Spleen (tissue), 11 donors: ENCODE data around the gene VPS35L. TPM values are rescaled to one million over a fixed set of nuclear protein-coding genes. Genes with fewer than 3 reads are reported as not detected.

Source experiments
- DNase-seq: peaks from one replicate; pipeline ENCODE4 v3.0.0-alpha.2; 2020
- H3K27ac ChIP-seq, 8 donors: fragments of 200-600 bp; sonication (generic) in 7 of 8; 1 replicate in 4 of 8; 2 replicates in 4 of 8; pipeline versions ENCODE4 v1.5.0 to v1.8.0; 2016 to 2021; ENCODE audit warnings: inconsistent platforms in 4 of 8, mild to moderate bottlenecking in 4 of 8, moderate library complexity in 1 of 8
- H3K27me3 ChIP-seq, 7 donors: fragments of 200-600 bp; sonication (generic) in 6 of 7; replicated peaks in 1 of 7; 1 replicate in 4 of 7; 2 replicates in 3 of 7; pipeline versions ENCODE4 v1.5.0 to v1.8.0; 2016 to 2021; ENCODE audit warnings: inconsistent platforms in 3 of 7, mild to moderate bottlenecking in 1 of 7
- H3K36me3 ChIP-seq, 6 donors: fragments of 200-600 bp; sonication (generic) in 5 of 6; 1 replicate in 4 of 6; 2 replicates in 2 of 6; pipeline versions ENCODE4 v1.5.0 to v1.8.0; 2016 to 2021; ENCODE audit warnings: inconsistent platforms in 2 of 6
- H3K4me1 ChIP-seq, 6 donors: fragments of 200-600 bp; sonication (generic) in 5 of 6; 1 replicate in 3 of 6; 2 replicates in 3 of 6; pipeline versions ENCODE4 v1.5.0 to v1.8.0; 2016 to 2021; ENCODE audit warnings: inconsistent platforms in 3 of 6
- H3K4me3 ChIP-seq, 8 donors: fragments of 200-600 bp; sonication (generic) in 7 of 8; 1 replicate in 4 of 8; 2 replicates in 4 of 8; pipeline versions ENCODE4 v1.5.0 to v1.8.0; 2016 to 2021; ENCODE audit warnings: inconsistent platforms in 4 of 8, mild to moderate bottlenecking in 4 of 8, moderate library complexity in 2 of 8
- H3K9me3 ChIP-seq, 8 donors: fragments of 200-600 bp; sonication (generic) in 7 of 8; 1 replicate in 4 of 8; 2 replicates in 4 of 8; pipeline versions ENCODE4 v1.5.0 to v1.8.0; 2016 to 2021; ENCODE audit warnings: inconsistent platforms in 4 of 8
- POLR2A ChIP-seq, 3 donors: fragments of 450-650 bp; IDR thresholded peaks; one replicate each; pipeline ENCODE4 v1.5.1; 2017; ENCODE audit warnings: antibody characterized with exemption in 3 of 3, mild to moderate bottlenecking in 1 of 3
- POLR2AphosphoS5 ChIP-seq, 3 donors: sonication (generic); formaldehyde crosslinking; IDR thresholded peaks; one replicate each; pipeline ENCODE4 v1.5.1; 2017; ENCODE audit warnings: antibody characterized with exemption in 3 of 3
- WGBS, 5 donors: extraction: QIAGEN DNeasy Blood & Tissue Kit in 3 of 5; methylation state at CpG; one replicate each; pipeline versions ENCODE4 v1.1.5 to v1.1.7; 2013 to 2018; 5-methylcytosine and 5-hydroxymethylcytosine counted together
- intact Hi-C: fragments of 100-400 bp; cut with DNase I; formaldehyde crosslinking; loops from one replicate; pipeline ENCODE4 v1.15.0; 2023; ENCODE audit warnings: low total_unique reads
- polyA plus RNA-seq, 3 donors: library from polyadenylated mRNA; stranded (reverse); fragments of 200-250 nt; gene quantifications; one replicate each; pipeline ENCODE4 v1.2.1, GENCODE V29; 2013
- total RNA-seq, 7 donors: library from RNA; depleted of rRNA in 3 of 7; stranded (reverse); fragments of >200 nt in 3 of 7; fragmentation: NEBNext Ultra II Directional in 4 of 7; extraction: Animal tissue kit (Norgen Biotek cat#: 25700) in 4 of 7; gene quantifications; one replicate each; pipeline versions ENCODE4 v1.1.0 to v1.2.1, GENCODE V29; 2016 to 2021
- TF ChIP-seq, protein P1 (sequence below), 11 experiments: fragments of 200-600 bp in 7 of 11; fragments of 450-650 bp in 4 of 11; sonication (generic) in 4 of 11; IDR thresholded peaks in 8 of 11; conservative IDR thresholded peaks in 3 of 11; 1 replicate in 7 of 11; 2 replicates in 4 of 11; pipeline versions ENCODE4 v1.4.0 to v1.8.0; 2016 to 2021; ENCODE audit warnings: antibody characterized with exemption in 11 of 11, inconsistent platforms in 4 of 11, mild to moderate bottlenecking in 1 of 11
- donor health status: healthy with polysubstance abuse.
- donor health status: DM: no; HTN: no; CAD: no; lungs with moderate emphysema.
- donor health status: DM: no; HTN: no; CAD: no.
- donor health status: Bipolar disorder and iron deficiency.
- donor health status: healthy.
- donor health status: DM: no; HTN: no; CAD: no.
- donor health status: DM: yes; HTN: yes; CAD: no.

VPS35L gene
- total and polyA plus RNA-seq, 10 donors, result 22.9 to 76.1 (median 58.0) TPM

DNA sequence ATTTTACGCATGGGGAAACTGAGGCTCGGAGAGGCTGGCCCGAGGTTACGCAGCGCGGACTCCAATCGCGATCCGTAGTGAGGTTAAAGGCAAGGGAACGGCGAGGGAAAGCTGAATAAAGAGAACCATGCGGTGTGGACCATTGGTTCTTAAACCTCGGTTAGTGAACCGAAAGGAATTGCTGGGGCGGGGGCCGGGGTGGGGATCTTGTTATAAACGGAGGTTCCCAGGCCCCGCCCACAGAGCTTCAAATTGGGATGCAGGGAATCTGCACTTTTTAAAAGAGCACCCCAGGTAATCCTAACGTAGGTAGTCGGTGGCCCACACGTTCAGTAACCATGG lies 163.1 kb downstream of the VPS35L start:
- H3K4me1 ChIP-seq, result peaks cover 10 to 32% (median 28%) of the 10 kb centered on the region in 6 donors
- TF ChIP-seq POLR2AphosphoS5 (IDR thresholded peaks at IDR 0.05), result no peak
- TF ChIP-seq POLR2A (IDR thresholded peaks at IDR 0.05), result no peak
- TF ChIP-seq, protein P1, sequence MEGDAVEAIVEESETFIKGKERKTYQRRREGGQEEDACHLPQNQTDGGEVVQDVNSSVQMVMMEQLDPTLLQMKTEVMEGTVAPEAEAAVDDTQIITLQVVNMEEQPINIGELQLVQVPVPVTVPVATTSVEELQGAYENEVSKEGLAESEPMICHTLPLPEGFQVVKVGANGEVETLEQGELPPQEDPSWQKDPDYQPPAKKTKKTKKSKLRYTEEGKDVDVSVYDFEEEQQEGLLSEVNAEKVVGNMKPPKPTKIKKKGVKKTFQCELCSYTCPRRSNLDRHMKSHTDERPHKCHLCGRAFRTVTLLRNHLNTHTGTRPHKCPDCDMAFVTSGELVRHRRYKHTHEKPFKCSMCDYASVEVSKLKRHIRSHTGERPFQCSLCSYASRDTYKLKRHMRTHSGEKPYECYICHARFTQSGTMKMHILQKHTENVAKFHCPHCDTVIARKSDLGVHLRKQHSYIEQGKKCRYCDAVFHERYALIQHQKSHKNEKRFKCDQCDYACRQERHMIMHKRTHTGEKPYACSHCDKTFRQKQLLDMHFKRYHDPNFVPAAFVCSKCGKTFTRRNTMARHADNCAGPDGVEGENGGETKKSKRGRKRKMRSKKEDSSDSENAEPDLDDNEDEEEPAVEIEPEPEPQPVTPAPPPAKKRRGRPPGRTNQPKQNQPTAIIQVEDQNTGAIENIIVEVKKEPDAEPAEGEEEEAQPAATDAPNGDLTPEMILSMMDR (IDR thresholded peaks at IDR 0.05 in 8 of 11, conservative IDR thresholded peaks at IDR 0.05 in 3 of 11), result no peak
- peak overlapping the region; percentile 95 to 100 (median 98) for H3K4me3 ChIP-seq
- H3K36me3 ChIP-seq, result peaks cover 0 to 14% (median 11%) of the 10 kb centered on the region in 6 donors
- 0 to 3% (median 2%) methylated on average over 20 to 21 of the region's 21 CpGs for WGBS, 5 donors
- intact Hi-C loops, result no loop called here
- H3K9me3 ChIP-seq, result no peaks in the 10 kb centered on the region
- H3K27ac ChIP-seq, result peak overlapping the region in 6 of 8 donors; percentile 63 to 82 (median 74)
- H3K27me3 ChIP-seq, result no peaks in the 10 kb centered on the region
- DNase-seq, result no peak

DNA sequence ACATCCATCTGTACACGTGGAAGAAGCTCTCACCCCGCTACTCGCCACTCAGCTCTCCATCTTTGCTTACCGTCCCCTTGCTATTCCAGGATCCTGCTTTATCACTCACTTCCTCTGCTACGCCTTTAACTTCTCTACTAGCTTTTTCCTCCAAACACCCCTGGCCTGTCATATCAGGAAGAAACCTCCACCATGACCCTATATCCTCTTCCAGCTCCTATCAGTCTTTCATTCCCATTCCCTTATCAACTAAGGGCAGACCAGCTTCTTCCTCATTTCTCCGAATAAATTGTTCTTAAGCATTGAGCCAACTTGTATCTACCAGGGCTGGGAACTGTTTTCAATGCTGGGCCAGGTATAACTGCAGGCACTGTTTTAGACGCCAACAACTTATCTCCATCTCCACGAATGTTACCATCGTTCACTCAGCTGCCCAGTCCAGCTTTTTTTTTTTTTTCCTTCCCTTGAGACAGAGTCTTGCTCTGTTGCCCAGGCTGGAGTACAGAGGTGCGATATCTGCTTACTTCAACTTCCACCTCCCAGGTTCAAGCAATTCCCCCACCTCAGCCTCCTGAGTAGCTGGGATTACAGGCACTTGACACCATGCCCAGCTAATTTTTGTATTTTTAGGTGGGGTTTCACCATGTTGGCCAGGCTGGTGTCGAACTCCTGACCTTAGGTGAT lies 166.9 kb downstream of the VPS35L start:
- Histone ChIP-seq H3K27me3 (no peaks in the 10 kb centered on the region), H3K4me3 (no peak overlapping the region), H3K36me3 (no peaks in the 10 kb centered on the region), H3K9me3 (no peaks in the 10 kb centered on the region), H3K27ac (no peak overlapping the region), H3K4me1 (peaks cover 4 to 15% (median 11%) of the 10 kb centered on the region in 6 donors)
- 67 to 71% (median 70%) methylated on average over 11 of the region's 11 CpGs for WGBS, 5 donors
- no peak for DNase-seq
- intact Hi-C loops, result no loop called here
- TF ChIP-seq POLR2AphosphoS5 (IDR thresholded peaks at IDR 0.05), result no peak
- TF ChIP-seq, protein P1 (IDR thresholded peaks at IDR 0.05 in 8 of 11, conservative IDR thresholded peaks at IDR 0.05 in 3 of 11), result no peak
- no peak for TF ChIP-seq POLR2A (IDR thresholded peaks at IDR 0.05)

DNA sequence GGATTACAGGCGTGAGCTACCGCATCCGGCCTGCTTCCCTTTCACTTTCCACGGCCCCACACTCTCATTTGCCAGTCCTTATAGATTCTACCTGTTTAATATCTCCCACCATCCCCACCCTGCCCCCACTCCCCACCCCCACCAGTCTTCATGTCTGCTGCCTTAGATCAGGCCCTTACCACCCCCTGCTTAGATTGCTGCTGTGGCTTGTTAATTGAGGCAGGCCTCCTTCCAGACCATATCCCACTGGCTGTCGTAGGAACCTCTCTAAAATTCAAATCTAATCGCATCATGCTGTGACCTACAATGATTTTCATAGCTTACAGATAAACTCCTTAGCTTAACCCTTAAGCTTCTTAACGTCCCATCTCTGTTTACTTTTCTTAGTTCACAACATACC lies 167.5 kb downstream of the VPS35L start:
- WGBS, 5 donors, result 88 to 96% (median 92%) methylated on average over 7 of the region's 7 CpGs
- no peaks in the 10 kb centered on the region for H3K27me3 ChIP-seq
- intact Hi-C loops, result no loop called here
- no peaks in the 10 kb centered on the region for H3K9me3 ChIP-seq
- no peak overlapping the region for H3K27ac ChIP-seq
- no peaks in the 10 kb centered on the region for H3K36me3 ChIP-seq
- TF ChIP-seq, protein P1 (IDR thresholded peaks at IDR 0.05 in 8 of 11, conservative IDR thresholded peaks at IDR 0.05 in 3 of 11), result no peak
- no peak for TF ChIP-seq POLR2A (IDR thresholded peaks at IDR 0.05)
- no peak for TF ChIP-seq POLR2AphosphoS5 (IDR thresholded peaks at IDR 0.05)
- H3K4me1 ChIP-seq, result peaks cover 3 to 11% (median 9%) of the 10 kb centered on the region in 6 donors
- no peak overlapping the region for H3K4me3 ChIP-seq
- DNase-seq, result no peak

DNA sequence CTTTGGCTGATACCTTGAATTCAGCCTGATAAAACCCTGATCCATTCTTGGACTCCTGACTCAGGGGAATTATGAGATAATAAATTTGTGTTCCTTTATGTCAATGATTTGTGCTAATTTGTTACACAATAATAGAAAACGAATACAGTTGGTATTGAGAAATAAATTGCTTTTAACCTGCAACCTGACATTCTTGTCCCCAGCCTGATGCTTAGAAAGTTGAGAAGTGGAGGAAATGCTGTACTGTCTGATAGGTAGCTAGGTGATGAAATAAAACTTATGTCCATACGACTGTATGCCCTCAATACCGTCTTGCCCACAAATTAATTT lies 173.1 kb downstream of the VPS35L start:
- no peaks in the 10 kb centered on the region for H3K27me3 ChIP-seq
- DNase-seq, result no peak
- H3K4me1 ChIP-seq, result no peaks in the 10 kb centered on the region
- H3K9me3 ChIP-seq, result no peaks in the 10 kb centered on the region
- intact Hi-C loops, result no loop called here
- H3K4me3 ChIP-seq, result no peak overlapping the region
- H3K27ac ChIP-seq, result no peak overlapping the region
- TF ChIP-seq, protein P1 (IDR thresholded peaks at IDR 0.05 in 8 of 11, conservative IDR thresholded peaks at IDR 0.05 in 3 of 11), result no peak
- TF ChIP-seq POLR2A (IDR thresholded peaks at IDR 0.05), result no peak
- TF ChIP-seq POLR2AphosphoS5 (IDR thresholded peaks at IDR 0.05), result no peak
- H3K36me3 ChIP-seq, result peaks cover 0 to 1% (median 0%) of the 10 kb centered on the region in 6 donors
- 65 to 90% (median 86%) methylated on average over 3 of the region's 3 CpGs for WGBS, 5 donors
